D721Med (cell line): ENCODE data around the gene AKR1B15.
"Not testable (repeated sequence)": the region's sequence is repeated elsewhere in the genome, so short reads cannot be mapped to it uniquely, and the experiment has no call there.

Source experiments
- DNase-seq: peaks from one replicate; pipeline ENCODE4 v3.0.0; 2011; ENCODE audit warnings: low spot score; ENCODE audit not compliant: insufficient read length
- FAIRE-seq: peaks from 2 replicates; lab custom pipeline; 2011; peaks lifted over from hg19 to GRCh38; lab: Jason Lieb, UNC
- CTCF ChIP-seq: IDR thresholded peaks from 2 replicates; pipeline ENCODE4 v1.5.1; 2012; ENCODE audit warnings: mild to moderate bottlenecking, control low read depth; ENCODE audit not compliant: insufficient read depth; ENCODE audit errors: missing control alignments

The AKR1B15 gene

GRCh38 chr7:134553976-134554375 lies 5.1 kb downstream of the AKR1B15 start:
- DNase-seq = no peak
- TF ChIP-seq CTCF = no peak
- FAIRE-seq = no peak

GRCh38 chr7:134554417-134554966 lies 5.6 kb downstream of the AKR1B15 start:
- DNase-seq = no peak
- FAIRE-seq = no peak
- no peak for TF ChIP-seq CTCF

- FAIRE-seq (no peak), DNase-seq (no peak)
- TF ChIP-seq CTCF = no peak
These were observed 8.5 kb downstream of the AKR1B15 start for GRCh38 chr7:134557391-134557790.

- no peak for TF ChIP-seq CTCF
- no peak for FAIRE-seq
- DNase-seq = no peak
These were observed 9.5 kb downstream of the AKR1B15 start for GRCh38 chr7:134558370-134558769.

GRCh38 chr7:134561616-134562015 lies 12.7 kb downstream of the AKR1B15 start:
- not testable (repeated sequence) for FAIRE-seq, DNase-seq

- TF ChIP-seq CTCF = no peak
- no peak for FAIRE-seq
- no peak for DNase-seq
These were observed 13.2 kb downstream of the AKR1B15 start for GRCh38 chr7:134562136-134562535.

- not testable (repeated sequence) for DNase-seq, FAIRE-seq
These were observed 14.5 kb downstream of the AKR1B15 start for GRCh38 chr7:134563398-134563749.

- FAIRE-seq (no peak), DNase-seq (no peak)
- no peak for TF ChIP-seq CTCF
These were observed 16.8 kb downstream of the AKR1B15 start for GRCh38 chr7:134565643-134566136.
